Fibroblast of gingiva (primary cell): ENCODE measurements around the gene TMEM178B.

ENCODE experiments used
- DNase-seq: peaks from one replicate; pipeline ENCODE4 v3.0.0-alpha.2; 2011; ENCODE audit warnings: low read depth

The TMEM178B gene

GRCh38 chr7:141466151-141466904 is 392.5 kb downstream of the TMEM178B start:
- DNase-seq: no peak

- DNase-seq: no peak
Measured at GRCh38 chr7:141468341-141468740, 394.5 kb downstream of the TMEM178B start.

GRCh38 chr7:141475679-141476078 is 401.8 kb downstream of the TMEM178B start:
- no peak for DNase-seq

GRCh38 chr7:141477865-141478264 is 404.0 kb downstream of the TMEM178B start:
- no peak for DNase-seq

GRCh38 chr7:141478845-141479244 is 405.0 kb downstream of the TMEM178B start:
- DNase-seq: no peak

GRCh38 chr7:141480953-141481352 is 407.1 kb downstream of the TMEM178B start:
- DNase-seq: no peak

- DNase-seq: no peak
Measured at GRCh38 chr7:141481971-141482370, 408.1 kb downstream of the TMEM178B start.

- no peak for DNase-seq
Measured at GRCh38 chr7:141483044-141483443, 409.2 kb downstream of the TMEM178B start.

GRCh38 chr7:141484907-141485306 is 411.0 kb downstream of the TMEM178B start:
- DNase-seq: no peak

GRCh38 chr7:141486959-141487358 is 413.1 kb downstream of the TMEM178B start:
- no peak for DNase-seq

GRCh38 chr7:141490474-141490873 is 416.6 kb downstream of the TMEM178B start:
- no peak for DNase-seq

GRCh38 chr7:141495057-141495456 is 421.2 kb downstream of the TMEM178B start:
- no peak for DNase-seq

GRCh38 chr7:141497391-141497790 is 423.5 kb downstream of the TMEM178B start:
- DNase-seq: no peak

GRCh38 chr7:141500608-141501007 is 426.7 kb downstream of the TMEM178B start:
- DNase-seq: no peak

- no peak for DNase-seq
Measured at GRCh38 chr7:141501451-141501850, 427.6 kb downstream of the TMEM178B start.

GRCh38 chr7:141511316-141511675 is 437.4 kb downstream of the TMEM178B start:
- DNase-seq: no peak

- DNase-seq: no peak
Measured at GRCh38 chr7:141511676-141512396, 438.0 kb downstream of the TMEM178B start.

- DNase-seq: no peak
Measured at GRCh38 chr7:141512597-141512996, 438.7 kb downstream of the TMEM178B start.

- DNase-seq: no peak
Measured at GRCh38 chr7:141513720-141514119, 439.9 kb downstream of the TMEM178B start.

GRCh38 chr7:141515941-141516340 is 442.1 kb downstream of the TMEM178B start:
- DNase-seq: no peak

GRCh38 chr7:141519623-141520022 is 445.8 kb downstream of the TMEM178B start:
- DNase-seq: no peak

- DNase-seq: no peak
Measured at GRCh38 chr7:141522657-141523342, 448.9 kb downstream of the TMEM178B start.

GRCh38 chr7:141525973-141526514 is 452.2 kb downstream of the TMEM178B start:
- no peak for DNase-seq
